PFSK-1 (cell line): ENCODE results near the gene MUC22.

ENCODE experiments used
- POLR2AphosphoS5 ChIP-seq: IDR thresholded peaks from 2 replicates; pipeline ENCODE4 v1.6.1; 2012; ENCODE audit warnings: low read depth, mild to moderate bottlenecking, control low read depth, low read length, moderate library complexity
- REST ChIP-seq, 2 experiments: IDR thresholded peaks; 2 replicates each; pipeline versions ENCODE4 v1.6.1 to v1.8.0; 2011 to 2012; ENCODE audit warnings: low read depth in 2 of 2, low read length in 2 of 2, control low read depth in 1 of 2, inconsistent platforms in 1 of 2, mild to moderate bottlenecking in 1 of 2, moderate library complexity in 1 of 2; ENCODE audit not compliant: insufficient read depth in 1 of 2
- TAF1 ChIP-seq: IDR thresholded peaks from 2 replicates; pipeline ENCODE4 v1.6.1; 2012; ENCODE audit warnings: low read length, control low read depth, borderline replicate concordance; ENCODE audit not compliant: insufficient read depth

- TF ChIP-seq TAF1 (no peak), REST (IDR thresholded peaks at IDR 0.05; ENCODE audit: insufficient read depth in 1 of 2, low read depth in 2 of 2, low read length in 2 of 2) (no peak), POLR2AphosphoS5 (no peak)
Measured at GRCh38 chr6:30981942-30982772, 28.1 kb upstream of the MUC22 start.
